ENCODE data around the gene AP1AR.

AP1AR gene

DNA sequence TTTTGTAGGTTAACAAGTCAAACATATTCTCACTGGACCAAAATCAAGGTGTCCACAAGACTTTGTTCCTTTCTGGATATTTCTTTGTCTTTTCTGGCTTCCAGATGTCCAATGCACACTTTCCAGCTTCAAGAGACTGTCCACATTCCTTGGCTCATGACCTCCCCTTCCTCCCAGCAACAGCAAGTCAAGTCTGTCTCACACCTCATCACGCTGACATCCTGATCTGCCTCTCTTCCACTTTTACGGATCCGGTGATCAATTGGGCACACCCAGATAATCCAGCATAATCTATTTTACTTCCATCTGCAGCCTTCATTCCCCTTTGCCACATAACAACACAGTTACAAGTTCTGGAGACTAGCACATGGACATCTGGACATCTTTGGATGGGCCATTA lies 44.5 kb downstream of the AP1AR start:
- no peak overlapping the region for H3K4ac ChIP-seq (ENCODE audit: low read length)
- no CpG with 5 or more reads among the region's 3 CpGs for WGBS, 2 donors (ENCODE audit: extremely low coverage in 2 of 2, insufficient read length in 2 of 2, insufficient replicate concordance in 1 of 2)

DNA sequence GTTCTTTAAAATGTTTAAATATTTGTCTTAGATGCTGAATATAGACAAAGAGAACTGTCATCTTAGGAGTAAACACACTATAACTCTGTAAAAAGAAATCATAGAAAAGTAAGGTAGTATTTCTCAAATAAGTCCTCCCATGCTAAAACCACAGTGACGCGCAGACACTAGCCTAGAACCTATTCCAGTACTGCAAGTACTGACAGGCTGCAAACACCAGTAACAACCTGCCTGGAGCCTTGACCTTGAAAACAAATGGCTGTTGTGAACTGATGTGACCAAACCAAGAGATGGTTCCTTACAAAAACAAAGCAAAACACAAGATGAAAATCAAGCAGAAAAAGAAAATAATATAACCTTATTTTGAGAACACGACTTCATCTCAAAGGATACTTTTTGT lies 45.6 kb downstream of the AP1AR start:
- no peak overlapping the region for H3K4ac ChIP-seq (ENCODE audit: low read length)
- H3K18ac ChIP-seq (ENCODE audit: low read length), result no peak overlapping the region
- no peak overlapping the region for H3K4me2 ChIP-seq (ENCODE audit: insufficient read depth, low read length, poor library complexity, severe bottlenecking)
- H2AK5ac ChIP-seq (ENCODE audit: low read depth, low read length), result no peak overlapping the region
- no peak overlapping the region for H2BK5ac ChIP-seq (ENCODE audit: low read length)
- peaks cover 0 to 13% of the 10 kb centered on the region in 2 donors for H3K9me3 ChIP-seq (replicated peaks in 1 of 2; ENCODE audit: control insufficient read depth in 2 of 2, insufficient read depth in 1 of 2, low read depth in 1 of 2, low read length in 2 of 2)
- no peak overlapping the region for H3K27ac ChIP-seq (replicated peaks; ENCODE audit: low read length)
- no peak overlapping the region for H2BK15ac ChIP-seq (ENCODE audit: low read length)
- no peaks in the 10 kb centered on the region for H3K4me1 ChIP-seq (ENCODE audit: control insufficient read depth in 2 of 2, insufficient read depth in 1 of 2, low read depth in 1 of 2, low read length in 2 of 2)
- H3K36me3 ChIP-seq (replicated peaks in 1 of 2; ENCODE audit: control insufficient read depth in 2 of 2, insufficient read depth in 2 of 2, low read length in 2 of 2), result peaks cover 2 to 6% of the 10 kb centered on the region in 2 donors
- no peaks in the 10 kb centered on the region for H3K79me1 ChIP-seq (ENCODE audit: low read depth, low read length)
- H2BK12ac ChIP-seq (ENCODE audit: low read length), result no peak overlapping the region
- H2BK120ac ChIP-seq (ENCODE audit: low read depth, low read length), result no peak overlapping the region
- no peak for DNase-seq (ENCODE audit: low spot score)
- no peak overlapping the region for H4K91ac ChIP-seq (ENCODE audit: low read depth, low read length, poor library complexity)
- WGBS, 2 donors (ENCODE audit: extremely low coverage in 2 of 2, insufficient read length in 2 of 2, insufficient replicate concordance in 1 of 2), result no CpG with 5 or more reads among the region's 3 CpGs
- H3K9ac ChIP-seq (ENCODE audit: low read depth, low read length, poor library complexity), result no peak overlapping the region
- no peak overlapping the region for H3K4me3 ChIP-seq (ENCODE audit: low read length in 2 of 2)
- H3K27me3 ChIP-seq (ENCODE audit: control insufficient read depth in 3 of 3, insufficient read depth in 3 of 3, low read depth in 1 of 3, low read length in 3 of 3), result no peaks in the 10 kb centered on the region
- no peak overlapping the region for H3K23ac ChIP-seq (ENCODE audit: low read depth, low read length, poor library complexity)
- no peak overlapping the region for H4K8ac ChIP-seq (ENCODE audit: low read depth, low read length)
- no peak overlapping the region for H3K14ac ChIP-seq (ENCODE audit: low read length)
- no peak overlapping the region for H2AFZ ChIP-seq (ENCODE audit: low read length)

More for the DNA sequence above, 44.5 kb downstream of the AP1AR start:
- Histone ChIP-seq H3K27me3 (ENCODE audit: control insufficient read depth in 3 of 3, insufficient read depth in 3 of 3, low read depth in 1 of 3, low read length in 3 of 3) (no peaks in the 10 kb centered on the region), H3K14ac (ENCODE audit: low read length) (no peak overlapping the region), H3K36me3 (replicated peaks in 1 of 2; ENCODE audit: control insufficient read depth in 2 of 2, insufficient read depth in 2 of 2, low read length in 2 of 2) (peaks cover 2 to 6% of the 10 kb centered on the region in 2 donors), H3K18ac (ENCODE audit: low read length) (no peak overlapping the region), H2BK12ac (ENCODE audit: low read length) (no peak overlapping the region), H2AFZ (ENCODE audit: low read length) (no peak overlapping the region), H4K8ac (ENCODE audit: low read depth, low read length) (no peak overlapping the region), H2BK120ac (ENCODE audit: low read depth, low read length) (no peak overlapping the region), H2BK15ac (ENCODE audit: low read length) (no peak overlapping the region), H3K4me1 (ENCODE audit: control insufficient read depth in 2 of 2, insufficient read depth in 1 of 2, low read depth in 1 of 2, low read length in 2 of 2) (no peaks in the 10 kb centered on the region), H3K9ac (ENCODE audit: low read depth, low read length, poor library complexity) (no peak overlapping the region), H2AK5ac (ENCODE audit: low read depth, low read length) (no peak overlapping the region), H3K23ac (ENCODE audit: low read depth, low read length, poor library complexity) (no peak overlapping the region), H3K4me3 (ENCODE audit: low read length in 2 of 2) (no peak overlapping the region), H3K79me1 (ENCODE audit: low read depth, low read length) (no peaks in the 10 kb centered on the region), H3K9me3 (replicated peaks in 1 of 2; ENCODE audit: control insufficient read depth in 2 of 2, insufficient read depth in 1 of 2, low read depth in 1 of 2, low read length in 2 of 2) (peaks cover 0 to 11% of the 10 kb centered on the region in 2 donors), H4K91ac (ENCODE audit: low read depth, low read length, poor library complexity) (no peak overlapping the region), H3K27ac (replicated peaks; ENCODE audit: low read length) (no peak overlapping the region), H2BK5ac (ENCODE audit: low read length) (no peak overlapping the region), H3K4me2 (ENCODE audit: insufficient read depth, low read length, poor library complexity, severe bottlenecking) (no peak overlapping the region)
- no peak for DNase-seq (ENCODE audit: low spot score)

DNA sequence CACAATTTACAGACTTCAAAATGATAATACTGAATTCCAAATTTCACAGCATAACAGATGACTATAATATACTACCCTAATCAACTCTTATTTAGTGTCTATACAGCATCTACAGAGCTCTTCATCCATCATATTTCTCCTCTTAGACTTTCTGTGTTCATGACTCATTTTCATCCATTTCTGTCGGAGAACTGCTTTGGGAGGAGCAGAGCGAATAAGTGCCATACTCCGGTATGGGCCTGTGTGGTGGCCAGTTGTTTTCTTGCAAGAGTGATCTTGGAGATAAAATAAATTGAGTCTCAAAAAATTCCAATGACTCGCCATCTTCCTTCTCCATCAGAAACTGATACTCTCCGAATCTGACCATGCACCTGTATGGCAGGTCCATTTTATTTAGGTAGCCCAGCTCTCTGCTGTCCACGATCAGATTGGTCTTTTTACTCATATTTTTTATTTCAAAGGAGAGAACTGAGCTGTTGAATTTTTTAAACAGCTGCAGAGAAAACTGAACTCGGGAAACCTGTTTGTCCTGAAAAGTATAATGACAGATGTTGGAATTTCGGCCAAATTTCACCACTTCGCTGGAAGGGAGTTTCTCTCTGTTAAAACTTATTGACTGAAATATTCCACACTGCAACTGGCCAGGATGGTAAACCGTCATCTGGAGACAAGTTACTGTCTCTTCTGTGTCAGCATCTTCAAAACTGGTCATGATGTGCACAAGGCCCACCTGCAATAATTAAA lies 46.3 kb downstream of the AP1AR start:
- H4K8ac ChIP-seq (ENCODE audit: low read depth, low read length), result no peak overlapping the region
- H3K4me1 ChIP-seq (ENCODE audit: control insufficient read depth in 2 of 2, insufficient read depth in 1 of 2, low read depth in 1 of 2, low read length in 2 of 2), result no peaks in the 10 kb centered on the region
- H2BK15ac ChIP-seq (ENCODE audit: low read length), result no peak overlapping the region
- DNase-seq (ENCODE audit: low spot score), result no peak
- no peak overlapping the region for H3K4ac ChIP-seq (ENCODE audit: low read length)
- H3K18ac ChIP-seq (ENCODE audit: low read length), result no peak overlapping the region
- H2AK5ac ChIP-seq (ENCODE audit: low read depth, low read length), result no peak overlapping the region
- peaks cover 2 to 7% of the 10 kb centered on the region in 2 donors for H3K9me3 ChIP-seq (replicated peaks in 1 of 2; ENCODE audit: control insufficient read depth in 2 of 2, insufficient read depth in 1 of 2, low read depth in 1 of 2, low read length in 2 of 2)
- H3K9ac ChIP-seq (ENCODE audit: low read depth, low read length, poor library complexity), result no peak overlapping the region
- no peak overlapping the region for H2AFZ ChIP-seq (ENCODE audit: low read length)
- no peak overlapping the region for H4K91ac ChIP-seq (ENCODE audit: low read depth, low read length, poor library complexity)
- H3K14ac ChIP-seq (ENCODE audit: low read length), result no peak overlapping the region
- no peak overlapping the region for H3K23ac ChIP-seq (ENCODE audit: low read depth, low read length, poor library complexity)
- no peaks in the 10 kb centered on the region for H3K27me3 ChIP-seq (ENCODE audit: control insufficient read depth in 3 of 3, insufficient read depth in 3 of 3, low read depth in 1 of 3, low read length in 3 of 3)
- H3K36me3 ChIP-seq (replicated peaks in 1 of 2; ENCODE audit: control insufficient read depth in 2 of 2, insufficient read depth in 2 of 2, low read length in 2 of 2), result peaks cover 2 to 6% of the 10 kb centered on the region in 2 donors
- H3K27ac ChIP-seq (replicated peaks; ENCODE audit: low read length), result no peak overlapping the region
- no peak overlapping the region for H3K4me2 ChIP-seq (ENCODE audit: insufficient read depth, low read length, poor library complexity, severe bottlenecking)
- H2BK12ac ChIP-seq (ENCODE audit: low read length), result no peak overlapping the region
- H3K4me3 ChIP-seq (ENCODE audit: low read length in 2 of 2), result no peak overlapping the region
- no peaks in the 10 kb centered on the region for H3K79me1 ChIP-seq (ENCODE audit: low read depth, low read length)
- whole genome bisulfite sequencing, 2 donors (ENCODE audit: extremely low coverage in 2 of 2, insufficient read length in 2 of 2, insufficient replicate concordance in 1 of 2), result no CpG with 5 or more reads among the region's 10 CpGs
- no peak overlapping the region for H2BK5ac ChIP-seq (ENCODE audit: low read length)
- H2BK120ac ChIP-seq (ENCODE audit: low read depth, low read length), result no peak overlapping the region

DNA sequence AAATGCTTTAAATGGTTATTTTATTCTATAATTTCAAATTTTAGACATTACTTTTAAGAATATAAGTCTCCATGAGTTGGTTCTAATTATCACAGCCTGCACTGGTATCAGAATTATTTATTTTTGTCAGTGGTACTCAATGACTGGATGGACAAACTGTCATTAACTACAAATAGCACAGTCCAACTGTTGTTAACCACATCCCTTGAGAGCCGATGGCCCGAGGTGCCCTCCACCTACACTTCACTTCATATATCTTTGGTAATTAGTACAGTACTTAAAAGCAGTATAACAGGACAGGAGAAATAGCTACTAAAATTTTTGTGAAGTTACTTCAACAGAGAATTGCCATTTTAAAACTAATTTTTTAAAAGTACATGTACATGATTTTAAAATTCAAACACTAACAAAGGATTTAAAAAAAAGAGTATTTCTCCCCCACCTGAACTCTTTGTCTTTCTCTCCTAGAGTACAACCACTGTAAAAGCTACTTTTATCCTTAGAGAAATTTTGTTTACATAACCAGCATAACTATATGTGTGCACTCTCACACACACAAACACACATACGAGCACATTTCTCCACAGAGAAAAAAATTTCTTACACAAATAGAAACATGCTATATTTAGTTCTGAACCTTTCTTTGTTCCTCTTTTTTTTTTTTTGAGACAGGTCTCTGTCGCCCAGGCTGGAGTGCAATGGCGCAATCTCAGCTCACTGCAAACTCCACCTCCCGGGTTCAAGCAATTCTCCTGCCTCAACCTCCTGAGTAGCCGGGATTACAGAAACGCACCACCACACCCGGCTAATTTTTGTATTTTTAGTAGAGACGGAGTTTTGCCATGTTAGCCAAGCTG lies 47.7 kb downstream of the AP1AR start:
- Histone ChIP-seq H3K4me2 (ENCODE audit: insufficient read depth, low read length, poor library complexity, severe bottlenecking) (no peak overlapping the region), H4K8ac (ENCODE audit: low read depth, low read length) (no peak overlapping the region), H2BK12ac (ENCODE audit: low read length) (no peak overlapping the region), H2BK5ac (ENCODE audit: low read length) (no peak overlapping the region), H3K9me3 (replicated peaks in 1 of 2; ENCODE audit: control insufficient read depth in 2 of 2, insufficient read depth in 1 of 2, low read depth in 1 of 2, low read length in 2 of 2) (peaks cover 2 to 3% of the 10 kb centered on the region in 2 donors), H3K4me3 (ENCODE audit: low read length in 2 of 2) (no peak overlapping the region), H3K23ac (ENCODE audit: low read depth, low read length, poor library complexity) (no peak overlapping the region), H3K4me1 (ENCODE audit: control insufficient read depth in 2 of 2, insufficient read depth in 1 of 2, low read depth in 1 of 2, low read length in 2 of 2) (peaks cover 1% of the 10 kb centered on the region in 2 donors), H3K4ac (ENCODE audit: low read length) (no peak overlapping the region), H3K18ac (ENCODE audit: low read length) (no peak overlapping the region), H3K79me1 (ENCODE audit: low read depth, low read length) (no peaks in the 10 kb centered on the region), H3K36me3 (replicated peaks in 1 of 2; ENCODE audit: control insufficient read depth in 2 of 2, insufficient read depth in 2 of 2, low read length in 2 of 2) (peaks cover 2 to 6% of the 10 kb centered on the region in 2 donors), H3K9ac (ENCODE audit: low read depth, low read length, poor library complexity) (no peak overlapping the region), H3K27ac (replicated peaks; ENCODE audit: low read length) (no peak overlapping the region), H3K14ac (ENCODE audit: low read length) (no peak overlapping the region), H3K27me3 (ENCODE audit: control insufficient read depth in 3 of 3, insufficient read depth in 3 of 3, low read depth in 1 of 3, low read length in 3 of 3) (no peaks in the 10 kb centered on the region), H4K91ac (ENCODE audit: low read depth, low read length, poor library complexity) (no peak overlapping the region), H2AK5ac (ENCODE audit: low read depth, low read length) (no peak overlapping the region), H2BK15ac (ENCODE audit: low read length) (no peak overlapping the region), H2BK120ac (ENCODE audit: low read depth, low read length) (no peak overlapping the region), H2AFZ (ENCODE audit: low read length) (no peak overlapping the region)
- DNase-seq (ENCODE audit: low spot score), result no peak
- no CpG with 5 or more reads among the region's 10 CpGs for WGBS, 2 donors (ENCODE audit: extremely low coverage in 2 of 2, insufficient read length in 2 of 2, insufficient replicate concordance in 1 of 2)

Measured in neuronal stem cell (in vitro differentiated cells).